HepG2 (cell line): ENCODE results near the gene EEF1AKMT1.

ENCODE experiments used
- CREB1 ChIP-seq, 2 experiments: fragments of 450-650 bp in 1 of 2; IDR thresholded peaks; 2 replicates each; pipeline ENCODE4 v1.6.1; 2016 to 2017; ENCODE audit warnings: control low read depth in 1 of 2, mild to moderate bottlenecking in 1 of 2, missing compliant biosample characterization in 1 of 2, missing genetic modification characterization in 1 of 2
- EZH2 ChIP-seq: conservative IDR thresholded peaks from 2 replicates; pipeline ENCODE4 v1.6.1; 2012; ENCODE audit warnings: mild to moderate bottlenecking, low read depth, low read length, moderate library complexity
- KAT7 ChIP-seq: IDR thresholded peaks from 2 replicates; pipeline ENCODE4 v1.6.1; 2018; ENCODE audit warnings: borderline replicate concordance, missing compliant biosample characterization
- TAF1 ChIP-seq: sonication (generic); formaldehyde crosslinking; IDR thresholded peaks from 2 replicates; pipeline ENCODE4 v1.4.0; 2020; ENCODE audit warnings: missing genetic modification reagents
- USF2 ChIP-seq, 2 experiments: sonication (generic) in 1 of 2; formaldehyde crosslinking in 1 of 2; IDR thresholded peaks; 2 replicates each; pipeline versions ENCODE4 v1.5.1 to v1.6.1; 2011 to 2020; ENCODE audit warnings: borderline replicate concordance in 1 of 2, low read depth in 1 of 2, low read length in 1 of 2, mild to moderate bottlenecking in 1 of 2, missing genetic modification reagents in 1 of 2, moderate library complexity in 1 of 2
- ZSCAN29 ChIP-seq: sonication (generic); formaldehyde crosslinking; conservative IDR thresholded peaks from 2 replicates; pipeline ENCODE4 v1.4.0; 2020; ENCODE audit warnings: mild to moderate bottlenecking, missing genetic modification reagents

- TF ChIP-seq EZH2 (no peak), TAF1 (no peak), ZSCAN29 (no peak), USF2 (IDR thresholded peaks at IDR 0.05; ENCODE audit: low read depth, low read length) (no peak), USF2 (CRISPR knock-in tag; IDR thresholded peaks at IDR 0.05; ENCODE audit: borderline replicate concordance) (no peak), CREB1 (IDR thresholded peaks at IDR 0.05) (no peak), CREB1 (CRISPR knock-in tag; IDR thresholded peaks at IDR 0.05) (no peak), KAT7 (CRISPR knock-in tag) (no peak)
These were observed 45.9 kb downstream of the EEF1AKMT1 start for GRCh38 chr13:20727856-20728255.
